HG03175 (cell line): Measurements from ENCODE around the gene TRIM22.
"Not testable (repeated sequence)": the region's sequence is repeated elsewhere in the genome, so short reads cannot be mapped to it uniquely, and the experiment has no call there.

Experiments
- ATAC-seq: cut with Tn5 transposase; IDR thresholded peaks from one replicate; pipeline ENCODE4 v1.9.1; 2021; ENCODE audit warnings: mild to moderate bottlenecking, moderate library complexity; ENCODE audit not compliant: unreplicated experiment

Gene TRIM22

GRCh38 chr11:5689551-5689983, at the start of gene TRIM22:
TSS of gene TRIM22 (plus strand) at chr11:5689790. CDS start at chr11:5696233, 6,443 bp downstream.
- ATAC-seq: peak; percentile 76

- ATAC-seq: no peak
Observed at GRCh38 chr11:5639953-5640352, 49.6 kb upstream of the TRIM22 start.

GRCh38 chr11:5643585-5643984, 46.0 kb upstream of the TRIM22 start:
- no peak for ATAC-seq

GRCh38 chr11:5646139-5646538, 43.5 kb upstream of the TRIM22 start:
- no peak for ATAC-seq

GRCh38 chr11:5655474-5655873, 34.1 kb upstream of the TRIM22 start:
- ATAC-seq: no peak

- not testable (repeated sequence) for ATAC-seq
Observed at GRCh38 chr11:5656956-5657355, 32.6 kb upstream of the TRIM22 start.

- no peak for ATAC-seq
Observed at GRCh38 chr11:5658318-5658717, 31.3 kb upstream of the TRIM22 start.

GRCh38 chr11:5663511-5663910, 26.1 kb upstream of the TRIM22 start:
- no peak for ATAC-seq

GRCh38 chr11:5665051-5665570, 24.5 kb upstream of the TRIM22 start:
- no peak for ATAC-seq

- ATAC-seq: no peak
Observed at GRCh38 chr11:5665746-5666401, 23.7 kb upstream of the TRIM22 start.

GRCh38 chr11:5666402-5666793, 23.2 kb upstream of the TRIM22 start:
- no peak for ATAC-seq

GRCh38 chr11:5671831-5672230, 17.8 kb upstream of the TRIM22 start:
- no peak for ATAC-seq

GRCh38 chr11:5674391-5674790, 15.2 kb upstream of the TRIM22 start:
- ATAC-seq: no peak

GRCh38 chr11:5679811-5680210, 9.8 kb upstream of the TRIM22 start:
- ATAC-seq: no peak

GRCh38 chr11:5682890-5683441, 6.6 kb upstream of the TRIM22 start:
- not testable (repeated sequence) for ATAC-seq

- ATAC-seq: not testable (repeated sequence)
Observed at GRCh38 chr11:5683620-5684019, 6.0 kb upstream of the TRIM22 start.

GRCh38 chr11:5684036-5684645, 5.4 kb upstream of the TRIM22 start:
- no peak for ATAC-seq

- ATAC-seq: peak; percentile 75
Observed at GRCh38 chr11:5684646-5685362, 4.8 kb upstream of the TRIM22 start, which contains the start of gene TRIM5. TSS of gene TRIM5 (minus strand) at chr11:5685074. CDS start at chr11:5680177, 4,897 bp downstream.

- no peak for ATAC-seq
Observed at GRCh38 chr11:5686426-5686825, 3.2 kb upstream of the TRIM22 start.

GRCh38 chr11:5688482-5688881, 1.1 kb upstream of the TRIM22 start:
- ATAC-seq: no peak

GRCh38 chr11:5690216-5690615, 626 bp downstream of the TRIM22 start:
- no peak for ATAC-seq
